B cell (primary cell): ENCODE measurements around the gene THNSL1. TPM values are rescaled to one million over a fixed set of nuclear protein-coding genes. Genes with fewer than 3 reads are reported as not detected.
A peak's percentile ranks its signal among the peaks of the same experiment; 100 is the strongest.

ENCODE experiments used
- ATAC-seq: fragments of 200-7000 bp; cut with Tn5 transposase; one replicate; pipeline ENCODE4 v1.10.0; 2021; ENCODE audit warnings: low read depth, mild to moderate bottlenecking, moderate number of reproducible peaks, moderate library complexity
- CTCF ChIA-PET: fragments of 350-600 bp; sonication (Branson Sonifier 250); formaldehyde crosslinking; loops from one replicate; lab custom pipeline; 2021; ENCODE audit warnings: antibody characterized with exemption, inconsistent platforms; lab: Charles Lee
- POLR2A ChIA-PET: fragments of 350-600 bp; sonication (Branson Sonifier 250); formaldehyde crosslinking; loops from one replicate; lab custom pipeline; 2021; ENCODE audit warnings: antibody characterized with exemption; lab: Charles Lee
- DNase-seq: peaks from one replicate; pipeline ENCODE4 v3.0.0; 2013
- H2AFZ ChIP-seq: 2 replicates; pipeline ENCODE4 v1.6.1; 2012; ENCODE audit warnings: mild to moderate bottlenecking, low read depth, low read length; ENCODE audit not compliant: insufficient read depth, poor library complexity, severe bottlenecking
- H3K27ac ChIP-seq, 2 donors: 1 replicate in 1 of 2; 2 replicates in 1 of 2; pipeline ENCODE4 v1.5.1; 2012 to 2013; ENCODE audit warnings: low read length in 2 of 2, mild to moderate bottlenecking in 2 of 2, moderate library complexity in 1 of 2
- H3K27me3 ChIP-seq, 4 experiments: fragments of 200-600 bp in 1 of 4; sonication (generic) in 1 of 4; replicated peaks in 1 of 4; 1 replicate in 2 of 4; 2 replicates in 2 of 4; pipeline versions ENCODE4 v1.6.1 to v1.7.0; 2013 to 2016; ENCODE audit warnings: low read length in 3 of 4, mild to moderate bottlenecking in 2 of 4, mixed read lengths in 1 of 4, moderate library complexity in 1 of 4; ENCODE audit not compliant: insufficient read depth in 4 of 4, control insufficient read depth in 3 of 4; ENCODE audit errors: control extremely low read depth in 1 of 4
- H3K36me3 ChIP-seq, 2 experiments: replicated peaks in 1 of 2; 1 replicate in 1 of 2; 2 replicates in 1 of 2; pipeline versions ENCODE4 v1.6.1 to v1.7.1; 2013; ENCODE audit warnings: low read length in 1 of 2; ENCODE audit not compliant: insufficient read depth in 2 of 2, control insufficient read depth in 1 of 2; ENCODE audit errors: control extremely low read depth in 1 of 2, extremely low read depth in 1 of 2
- H3K4me1 ChIP-seq, 2 donors: fragments of 200-600 bp in 1 of 2; sonication (generic) in 1 of 2; 1 replicate in 1 of 2; 2 replicates in 1 of 2; pipeline versions ENCODE4 v1.5.1 to v1.6.1; 2013 to 2017; ENCODE audit warnings: low read length in 2 of 2; ENCODE audit not compliant: control insufficient read depth in 2 of 2, insufficient read depth in 2 of 2
- H3K4me2 ChIP-seq: replicated peaks from 2 replicates; pipeline ENCODE3; 2012; ENCODE audit warnings: mild to moderate bottlenecking, low read depth, low read length; ENCODE audit not compliant: poor library complexity, severe bottlenecking
- H3K4me3 ChIP-seq, 5 experiments: fragments of 200-600 bp in 1 of 5; sonication (generic) in 1 of 5; 1 replicate in 3 of 5; 2 replicates in 2 of 5; pipeline versions ENCODE4 v1.5.1 to v1.7.0; 2011 to 2016; ENCODE audit warnings: low read length in 4 of 5, mild to moderate bottlenecking in 4 of 5, low read depth in 2 of 5, control low read depth in 1 of 5, moderate library complexity in 1 of 5; ENCODE audit not compliant: insufficient read depth in 1 of 5; ENCODE audit errors: control extremely low read depth in 1 of 5, extremely low read depth in 1 of 5
- H3K79me2 ChIP-seq: fragments of 200-600 bp; sonication (generic); one replicate; pipeline ENCODE4 v1.6.0; 2016; ENCODE audit warnings: low read length; ENCODE audit not compliant: control insufficient read depth, insufficient read depth
- H3K9ac ChIP-seq: fragments of 200-600 bp; sonication (generic); 2 replicates; pipeline ENCODE4 v1.6.1; 2017; ENCODE audit warnings: mild to moderate bottlenecking, low read length, moderate library complexity
- H3K9me3 ChIP-seq, 3 donors: one replicate each; pipeline versions ENCODE4 v1.6.1 to v1.7.1; 2013; ENCODE audit warnings: low read length in 2 of 3; ENCODE audit not compliant: control insufficient read depth in 2 of 3, insufficient read depth in 1 of 3; ENCODE audit errors: control extremely low read depth in 1 of 3
- H4K20me1 ChIP-seq: 2 replicates; pipeline ENCODE4 v1.6.0; 2012; ENCODE audit warnings: mild to moderate bottlenecking, low read length; ENCODE audit not compliant: insufficient read depth, control insufficient read depth, poor library complexity, severe bottlenecking
- H3K27ac Mint-ChIP-seq: one replicate; pipeline ENCODE4 v1.8.0; 2021; ENCODE audit warnings: mixed read lengths
- H3K27me3 Mint-ChIP-seq: one replicate; pipeline ENCODE4 v1.8.0; 2021; ENCODE audit warnings: mixed read lengths
- H3K4me1 Mint-ChIP-seq: one replicate; pipeline ENCODE4 v1.8.0; 2021; ENCODE audit warnings: mixed read lengths
- H3K4me3 Mint-ChIP-seq: one replicate; pipeline ENCODE4 v1.8.0; 2021; ENCODE audit warnings: mixed read lengths
- H3K9me3 Mint-ChIP-seq: one replicate; pipeline ENCODE4 v1.8.0; 2022; ENCODE audit warnings: mixed read lengths; ENCODE audit not compliant: insufficient read depth
- CTCF ChIP-seq: fragments of 200-600 bp; IDR thresholded peaks from one replicate; pipeline ENCODE4 v1.8.0; 2022; ENCODE audit warnings: antibody characterized with exemption, mild to moderate bottlenecking
- EZH2 ChIP-seq: IDR thresholded peaks from 2 replicates; pipeline ENCODE4 v1.6.1; 2012; ENCODE audit warnings: borderline replicate concordance, low read depth, mild to moderate bottlenecking, moderate library complexity, low read length; ENCODE audit not compliant: insufficient read depth, poor library complexity, severe bottlenecking
- WGBS: methylation state at CpG from one replicate; pipeline ENCODE4 v1.1.5; 2013; ENCODE audit warnings: missing lambda C conversion rate; ENCODE audit not compliant: insufficient coverage; 5-methylcytosine and 5-hydroxymethylcytosine counted together
- intact Hi-C: fragments of 100-400 bp; cut with micrococcal nuclease; formaldehyde crosslinking; loops from one replicate; pipeline ENCODE4 v1.10.0; 2022
- polyA plus RNA-seq: library from polyadenylated mRNA; depleted of rRNA; stranded (reverse); fragments of >200 nt; gene quantifications from 2 replicates; pipeline ENCODE4 v1.2.3, GENCODE V29; 2012
- total RNA-seq, 2 donors: library from RNA; stranded (reverse); fragments of 120-200 nt in 1 of 2; gene quantifications; 1 replicate in 1 of 2; 2 replicates in 1 of 2; pipeline versions ENCODE4 v1.2.3 to v1.2.4, GENCODE V29; 2013 to 2022

Gene THNSL1
- total and polyA plus RNA-seq, 2 donors (not counting 1 experiment from before 2014, with no cell fraction given) = 0.72 to 4.3 TPM

- Histone ChIP-seq H3K79me2 (no peaks in the 10 kb centered on the region), H4K20me1 (no peaks in the 10 kb centered on the region), H2AFZ (peak overlapping the region; percentile 19), H3K9me3 (no peaks in the 10 kb centered on the region), H3K27me3 (no peaks in the 10 kb centered on the region), H3K9ac (no peak overlapping the region), H3K4me1 (peaks cover 0 to 3% of the 10 kb centered on the region in 2 donors), H3K4me3 (no peak overlapping the region), H3K36me3 (no peaks in the 10 kb centered on the region), H3K27ac (no peak overlapping the region), H3K4me2 (no peak overlapping the region)
- ATAC-seq (no peak), DNase-seq (no peak)
- Mint-ChIP-seq H3K27me3 (peaks cover 20% of the 10 kb centered on the region), H3K4me1 (peaks cover 9% of the 10 kb centered on the region), H3K27ac (no peak overlapping the region), H3K9me3 (no peaks in the 10 kb centered on the region), H3K4me3 (no peak overlapping the region)
- no CpG with 5 or more reads among the region's 3 CpGs for WGBS
- intact Hi-C loops = no loop called here
- ChIA-PET POLR2A (no interaction called here), CTCF (no interaction called here)
- no peak for TF ChIP-seq CTCF
- no peak for TF ChIP-seq EZH2
Observed at GRCh38 chr10:25036381-25036780, 20.0 kb downstream of the THNSL1 start.

- Mint-ChIP-seq H3K27ac (no peak overlapping the region), H3K9me3 (no peaks in the 10 kb centered on the region), H3K27me3 (peaks cover 22% of the 10 kb centered on the region), H3K4me3 (no peak overlapping the region), H3K4me1 (peaks cover 9% of the 10 kb centered on the region)
- Histone ChIP-seq H3K27me3 (no peaks in the 10 kb centered on the region), H3K79me2 (no peaks in the 10 kb centered on the region), H3K4me2 (no peak overlapping the region), H3K9me3 (no peaks in the 10 kb centered on the region), H3K36me3 (no peaks in the 10 kb centered on the region), H3K4me1 (peaks cover 0 to 3% of the 10 kb centered on the region in 2 donors), H4K20me1 (no peaks in the 10 kb centered on the region), H3K4me3 (no peak overlapping the region), H3K9ac (no peak overlapping the region), H2AFZ (no peak overlapping the region), H3K27ac (no peak overlapping the region)
- intact Hi-C loops = no loop called here
- ATAC-seq = no peak
- ChIA-PET POLR2A (no interaction called here), CTCF (interaction anchor here (1.3 kb wide), 1 partner anchor 13 kb away, joined by 3 read pairs; no protein-coding TSS in a partner anchor)
- DNase-seq = no peak
- no CpG with 5 or more reads among the region's 2 CpGs for WGBS
- no peak for TF ChIP-seq CTCF
- TF ChIP-seq EZH2 = no peak
Observed at GRCh38 chr10:25038325-25038724, 21.9 kb downstream of the THNSL1 start.
